H1 (cell line): ENCODE results near the gene PDCD5. TPM values are rescaled to one million over a fixed set of nuclear protein-coding genes. Genes with fewer than 3 reads are reported as not detected.

Source experiments
- CTCF ChIA-PET: fragments of 300-600 bp; sonication (Branson Sonifier 250); formaldehyde crosslinking; loops from one replicate; lab custom pipeline; 2021; ENCODE audit not compliant: partially characterized antibody; lab: Charles Lee
- POLR2A ChIA-PET: fragments of 300-600 bp; sonication (Branson Sonifier 250); formaldehyde crosslinking; loops from one replicate; lab custom pipeline; 2021; ENCODE audit warnings: inconsistent platforms; ENCODE audit not compliant: partially characterized antibody; lab: Charles Lee
- DNase-seq, 2 experiments: peaks; one replicate each; pipeline versions ENCODE4 v3.0.0 to v3.0.0-alpha.2; 2010 to 2022; ENCODE audit warnings: low spot score in 2 of 2, low read depth in 1 of 2, mixed read lengths in 1 of 2
- FAIRE-seq: peaks from 2 replicates; lab custom pipeline; 2011; peaks lifted over from hg19 to GRCh38; lab: Jason Lieb, UNC
- H2AFZ ChIP-seq: 2 replicates; pipeline ENCODE4 v1.8.1; 2012; ENCODE audit warnings: low read length, inconsistent platforms
- H2AK5ac ChIP-seq: 2 replicates; pipeline ENCODE4 v1.6.1; 2013; ENCODE audit warnings: low read depth, low read length
- H2BK120ac ChIP-seq: replicated peaks from 2 replicates; pipeline ENCODE3; 2013; ENCODE audit warnings: low read depth, low read length, inconsistent platforms
- H2BK12ac ChIP-seq: 2 replicates; pipeline ENCODE4 v1.6.1; 2013; ENCODE audit warnings: low read depth, low read length
- H2BK15ac ChIP-seq: 2 replicates; pipeline ENCODE4 v1.6.1; 2013; ENCODE audit warnings: low read length
- H2BK20ac ChIP-seq: 2 replicates; pipeline ENCODE4 v1.6.1; 2013; ENCODE audit warnings: low read length
- H2BK5ac ChIP-seq: 2 replicates; pipeline ENCODE4 v1.6.1; 2013; ENCODE audit warnings: low read depth, low read length
- H3K14ac ChIP-seq: 2 replicates; pipeline ENCODE4 v1.6.1; 2013; ENCODE audit warnings: inconsistent platforms; ENCODE audit not compliant: insufficient read length
- H3K18ac ChIP-seq: 2 replicates; pipeline ENCODE4 v1.6.1; 2013; ENCODE audit warnings: low read length; ENCODE audit errors: extremely low read depth
- H3K23ac ChIP-seq: 2 replicates; pipeline ENCODE4 v1.6.1; 2013; ENCODE audit warnings: inconsistent platforms; ENCODE audit not compliant: insufficient read length
- H3K23me2 ChIP-seq: 2 replicates; pipeline ENCODE4 v1.6.1; 2013; ENCODE audit warnings: low read depth, low read length
- H3K27ac ChIP-seq: 2 replicates; pipeline ENCODE4 v1.6.1; 2011; ENCODE audit warnings: low read depth, low read length, inconsistent platforms
- H3K27me3 ChIP-seq, 4 experiments: replicated peaks in 1 of 4; 1 replicate in 1 of 4; 2 replicates in 3 of 4; pipeline versions ENCODE4 v1.6.1 to v1.8.1; 2011 to 2013; ENCODE audit warnings: low read length in 3 of 4, mild to moderate bottlenecking in 3 of 4, inconsistent platforms in 2 of 4, mixed read lengths in 2 of 4, moderate library complexity in 1 of 4; ENCODE audit not compliant: control insufficient read depth in 3 of 4, insufficient read depth in 3 of 4; ENCODE audit errors: extremely low read depth in 1 of 4
- H3K36me3 ChIP-seq, 4 experiments: 2 replicates each; pipeline versions ENCODE4 v1.6.1 to v1.8.1; 2011 to 2013; ENCODE audit warnings: mild to moderate bottlenecking in 4 of 4, low read length in 3 of 4, moderate library complexity in 2 of 4, control low read depth in 1 of 4, inconsistent platforms in 1 of 4; ENCODE audit not compliant: insufficient read depth in 4 of 4, control insufficient read depth in 2 of 4
- H3K4ac ChIP-seq: replicated peaks from 2 replicates; pipeline ENCODE3; 2013; ENCODE audit warnings: low read length, low read depth, mixed read lengths, inconsistent platforms; ENCODE audit not compliant: insufficient read length
- H3K4me1 ChIP-seq, 4 experiments: replicated peaks in 1 of 4; 1 replicate in 1 of 4; 2 replicates in 3 of 4; pipeline versions ENCODE4 v1.6.1 to v1.8.1; 2011 to 2013; ENCODE audit warnings: low read length in 3 of 4, inconsistent platforms in 2 of 4, mixed read lengths in 1 of 4; ENCODE audit not compliant: insufficient read depth in 4 of 4, control insufficient read depth in 3 of 4
- H3K4me2 ChIP-seq, 2 experiments: 2 replicates each; pipeline versions ENCODE4 v1.6.1 to v1.8.1; 2011 to 2013; ENCODE audit warnings: low read depth in 2 of 2, low read length in 2 of 2, control low read depth in 1 of 2, inconsistent platforms in 1 of 2, mild to moderate bottlenecking in 1 of 2; ENCODE audit not compliant: insufficient read depth in 1 of 2
- H3K4me3 ChIP-seq, 4 experiments: fragments of 200-600, 300-600 bp in 1 of 4; sonication (generic), shearing (Covaris generic), sonication (Bioruptor Twin) in 1 of 4; 2 replicates each; pipeline versions ENCODE4 v1.5.1 to v1.8.1; 2011 to 2016; ENCODE audit warnings: low read length in 4 of 4, low read depth in 3 of 4, control low read depth in 2 of 4, inconsistent platforms in 2 of 4, mild to moderate bottlenecking in 2 of 4, mixed read lengths in 1 of 4, moderate library complexity in 1 of 4; ENCODE audit not compliant: insufficient read depth in 2 of 4; ENCODE audit errors: extremely low read depth in 1 of 4
- H3K56ac ChIP-seq: replicated peaks from 2 replicates; pipeline ENCODE3; 2013; ENCODE audit warnings: low read depth, mild to moderate bottlenecking, mixed read lengths, low read length, inconsistent platforms; ENCODE audit not compliant: insufficient read length
- H3K79me1 ChIP-seq: 2 replicates; pipeline ENCODE4 v1.6.1; 2013; ENCODE audit warnings: low read depth, low read length, control low read depth
- H3K79me2 ChIP-seq, 2 experiments: 2 replicates each; pipeline versions ENCODE4 v1.6.1 to v1.8.1; 2012 to 2013; ENCODE audit warnings: low read length in 2 of 2, mild to moderate bottlenecking in 2 of 2, inconsistent platforms in 1 of 2; ENCODE audit not compliant: insufficient read depth in 2 of 2, control insufficient read depth in 1 of 2
- H3K9ac ChIP-seq, 4 experiments: replicated peaks in 1 of 4; 1 replicate in 1 of 4; 2 replicates in 3 of 4; pipeline versions ENCODE4 v1.6.1 to v1.8.1; 2011 to 2013; ENCODE audit warnings: low read depth in 3 of 4, low read length in 3 of 4, control low read depth in 2 of 4, mild to moderate bottlenecking in 2 of 4, moderate library complexity in 2 of 4, inconsistent platforms in 1 of 4; ENCODE audit errors: extremely low read depth in 1 of 4
- H3K9me3 ChIP-seq, 2 experiments: 2 replicates each; pipeline versions ENCODE4 v1.6.1 to v1.8.1; 2012 to 2013; ENCODE audit warnings: mild to moderate bottlenecking in 2 of 2, moderate library complexity in 2 of 2, control low read depth in 1 of 2, inconsistent platforms in 1 of 2, low read depth in 1 of 2, low read length in 1 of 2, mixed read lengths in 1 of 2; ENCODE audit not compliant: insufficient read depth in 2 of 2
- H4K20me1 ChIP-seq, 2 experiments: replicated peaks in 1 of 2; 2 replicates each; pipeline versions ENCODE3 to v1.8.1; 2011 to 2013; ENCODE audit warnings: inconsistent platforms in 2 of 2, low read length in 2 of 2, mild to moderate bottlenecking in 1 of 2; ENCODE audit not compliant: insufficient read depth in 2 of 2, control insufficient read depth in 1 of 2
- H4K5ac ChIP-seq: 2 replicates; pipeline ENCODE4 v1.6.1; 2013; ENCODE audit warnings: low read length, low read depth, mixed read lengths, inconsistent platforms; ENCODE audit not compliant: insufficient read length
- H4K8ac ChIP-seq: 2 replicates; pipeline ENCODE4 v1.8.0; 2013; ENCODE audit warnings: mild to moderate bottlenecking, moderate library complexity, low read length, inconsistent platforms; ENCODE audit not compliant: insufficient read depth; ENCODE audit errors: extremely low read depth
- H4K91ac ChIP-seq: replicated peaks from 2 replicates; pipeline ENCODE3; 2013; ENCODE audit warnings: low read length, mixed read lengths, inconsistent platforms; ENCODE audit not compliant: insufficient read length
- BRCA1 ChIP-seq: IDR thresholded peaks from 2 replicates; pipeline ENCODE4 v1.6.1; 2012; ENCODE audit warnings: low read depth, low read length, improper control_type of control experiment
- CBX8 ChIP-seq: fragments of 300-800, 300-1000 bp; sonication (generic); IDR thresholded peaks from 2 replicates; pipeline ENCODE4 v1.7.1; 2016; ENCODE audit warnings: low read depth, low read length, borderline replicate concordance
- CREB1 ChIP-seq: IDR thresholded peaks from 2 replicates; pipeline ENCODE4 v1.6.1; 2012; ENCODE audit warnings: inconsistent platforms
- GTF2F1 ChIP-seq: IDR thresholded peaks from 2 replicates; pipeline ENCODE4 v1.6.1; 2012; ENCODE audit warnings: low read depth, low read length, improper control_type of control experiment, borderline replicate concordance
- JUND ChIP-seq: IDR thresholded peaks from 2 replicates; pipeline ENCODE4 v1.6.1; 2011; ENCODE audit warnings: mild to moderate bottlenecking, improper control_type of control experiment, low read length
- MAFK ChIP-seq: IDR thresholded peaks from 2 replicates; pipeline ENCODE4 v1.6.1; 2012; ENCODE audit warnings: low read depth, mild to moderate bottlenecking, improper control_type of control experiment, low read length
- SRF ChIP-seq: IDR thresholded peaks from 2 replicates; pipeline ENCODE4 v1.6.1; 2011; ENCODE audit warnings: mild to moderate bottlenecking, low read depth, low read length, moderate library complexity
- TAF7 ChIP-seq: optimal IDR thresholded peaks from 2 replicates; pipeline ENCODE3; 2011; ENCODE audit warnings: low read depth, mild to moderate bottlenecking, inconsistent platforms, low read length, moderate library complexity, borderline replicate concordance
- YY1 ChIP-seq: IDR thresholded peaks from 2 replicates; pipeline ENCODE4 v1.6.1; 2011; ENCODE audit warnings: low read depth, mild to moderate bottlenecking, low read length
- WGBS, 2 experiments: shearing (Covaris generic) in 1 of 2; methylation state at CpG; one replicate each; pipeline versions ENCODE4 v1.1.6 to v1.1.7; 2013 to 2015; ENCODE audit warnings: low lambda C conversion rate in 2 of 2, mixed read lengths in 2 of 2, inconsistent platforms in 1 of 2, low coverage in 1 of 2, missing lambda C conversion rate in 1 of 2; ENCODE audit not compliant: insufficient replicate concordance in 2 of 2, insufficient coverage in 1 of 2, insufficient read length in 1 of 2; ENCODE audit errors: extremely low coverage in 1 of 2, missing lambda C conversion rate in 1 of 2; 5-methylcytosine and 5-hydroxymethylcytosine counted together
- polyA plus RNA-seq, 7 experiments: library from polyadenylated mRNA; depleted of rRNA in 3 of 7; stranded (reverse) in 5 of 7; unstranded in 2 of 7; fragments of >200 nt in 5 of 7; fragments of 200-250 nt in 2 of 7; gene quantifications; 1 replicate in 5 of 7; 2 replicates in 1 of 7; 4 replicates in 1 of 7; pipeline versions ENCODE4 v1.2.1 to v1.2.3, GENCODE V29; 2011 to 2013; ENCODE audit warnings: missing spikeins in 2 of 7, mixed read lengths in 2 of 7
- total RNA-seq: library from RNA; stranded (reverse); fragmentation: NEBNext Ultra II Directional; extraction: Animal tissue kit (Norgen Biotek cat#: 25700); gene quantifications from 2 replicates; pipeline ENCODE4 v1.2.1, GENCODE V29; 2021
- TF ChIP-seq, protein P1 (sequence below): IDR thresholded peaks from 2 replicates; pipeline ENCODE4 v1.6.1; 2011; ENCODE audit warnings: low read length, improper control_type of control experiment
- TF ChIP-seq, protein P2 (sequence below): IDR thresholded peaks from 2 replicates; pipeline ENCODE4 v1.6.1; 2012; ENCODE audit warnings: inconsistent platforms

The PDCD5 gene
- total and polyA plus RNA-seq, 2 of the 8 experiments (the other 6 are each of a cell fraction or from before 2014, with no cell fraction given): 43.2 to 98.8 TPM

DNA sequence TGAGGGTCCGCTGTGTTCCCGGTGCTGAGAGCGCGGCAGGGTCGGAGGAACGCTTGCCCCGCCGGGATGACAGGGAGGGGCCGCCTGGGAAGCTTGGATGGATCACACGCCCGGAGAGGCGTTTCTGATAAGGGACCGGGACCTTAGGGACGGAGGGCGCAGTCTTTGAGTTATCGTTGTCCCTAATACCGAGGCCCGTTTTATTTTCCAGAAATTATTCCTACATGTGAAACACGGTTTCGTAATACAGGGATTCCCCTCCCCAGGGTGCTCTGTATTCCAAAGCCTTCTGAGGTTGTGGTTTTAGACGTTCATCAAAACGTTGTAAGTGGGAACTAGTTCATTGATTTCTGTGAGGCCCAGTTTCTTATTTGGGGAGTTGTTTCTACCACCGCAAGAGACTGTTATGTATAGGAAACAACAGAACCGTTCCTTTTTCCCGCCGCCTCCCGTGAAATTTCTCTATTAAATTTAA lies 752 bp downstream of the PDCD5 start:
- CTCF ChIA-PET: interaction anchor here (0.6 to 1.3 kb wide), 2 partner anchors 12 to 19 kb away, joined by 3 to 4 read pairs; no protein-coding TSS in a partner anchor
- 12% methylated on average over 27 of the region's 27 CpGs; no CpG with 5 or more reads in 1 of the 2 experiments for WGBS, 2 experiments
- TF ChIP-seq CBX8: no peak
- TF ChIP-seq JUND: no peak
- no peak for TF ChIP-seq YY1
- TF ChIP-seq MAFK: no peak
- no peak for TF ChIP-seq TAF7
- no peak for TF ChIP-seq CREB1
- TF ChIP-seq, protein P1, sequence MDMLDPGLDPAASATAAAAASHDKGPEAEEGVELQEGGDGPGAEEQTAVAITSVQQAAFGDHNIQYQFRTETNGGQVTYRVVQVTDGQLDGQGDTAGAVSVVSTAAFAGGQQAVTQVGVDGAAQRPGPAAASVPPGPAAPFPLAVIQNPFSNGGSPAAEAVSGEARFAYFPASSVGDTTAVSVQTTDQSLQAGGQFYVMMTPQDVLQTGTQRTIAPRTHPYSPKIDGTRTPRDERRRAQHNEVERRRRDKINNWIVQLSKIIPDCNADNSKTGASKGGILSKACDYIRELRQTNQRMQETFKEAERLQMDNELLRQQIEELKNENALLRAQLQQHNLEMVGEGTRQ: no peak
- TF ChIP-seq BRCA1: no peak
- no peak for TF ChIP-seq SRF
- TF ChIP-seq GTF2F1: no peak
- TF ChIP-seq, protein P2, sequence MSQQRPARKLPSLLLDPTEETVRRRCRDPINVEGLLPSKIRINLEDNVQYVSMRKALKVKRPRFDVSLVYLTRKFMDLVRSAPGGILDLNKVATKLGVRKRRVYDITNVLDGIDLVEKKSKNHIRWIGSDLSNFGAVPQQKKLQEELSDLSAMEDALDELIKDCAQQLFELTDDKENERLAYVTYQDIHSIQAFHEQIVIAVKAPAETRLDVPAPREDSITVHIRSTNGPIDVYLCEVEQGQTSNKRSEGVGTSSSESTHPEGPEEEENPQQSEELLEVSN: no peak

More for the DNA sequence above, 752 bp downstream of the PDCD5 start:
- H3K23ac ChIP-seq: no peak overlapping the region
- no peak overlapping the region for H2BK20ac ChIP-seq
- H3K4me3 ChIP-seq: peak overlapping the region; percentile 70 to 92 (median 83)
- no peak overlapping the region for H2BK15ac ChIP-seq
- peak overlapping the region; percentile 95; the same call in 1 of the 2 replicates for H4K8ac ChIP-seq
- H3K4me2 ChIP-seq: peak overlapping the region; percentile 78 to 87
- FAIRE-seq: no peak
- no peak overlapping the region; the same call in 1 of the 2 replicates for H3K18ac ChIP-seq
- H3K79me2 ChIP-seq: peaks cover 0 to 9% of the 10 kb centered on the region in 2 experiments; a peak in 1 of 4 replicates
- H3K4me1 ChIP-seq: peaks cover 0 to 6% (median 0%) of the 10 kb centered on the region in 4 experiments; a peak in 2 of 7 replicates
- no peak overlapping the region for H3K56ac ChIP-seq
- H3K36me3 ChIP-seq: peaks cover 6 to 28% (median 17%) of the 10 kb centered on the region in 4 experiments
- no peak overlapping the region for H3K14ac ChIP-seq
- POLR2A ChIA-PET: interaction anchor here (0.6 to 2.3 kb wide), 3 partner anchors 10 to 729 kb away, joined by 3 to 10 read pairs (median 3); no protein-coding TSS in a partner anchor
- peak overlapping the region; percentile 70; the same call in 1 of the 2 replicates for H3K27ac ChIP-seq
- DNase-seq: peak in 1 of 2 experiments; percentile 54
- no peak overlapping the region for H2BK5ac ChIP-seq
- H2AFZ ChIP-seq: peak overlapping the region; percentile 4; the same call in 1 of the 2 replicates
- H4K20me1 ChIP-seq: peaks cover 0 to 5% of the 10 kb centered on the region in 2 experiments
- H3K9me3 ChIP-seq: no peaks in the 10 kb centered on the region
- peaks cover 0 to 2% (median 0%) of the 10 kb centered on the region in 4 experiments; a peak in 3 of 7 replicates for H3K27me3 ChIP-seq
- no peak overlapping the region for H2BK12ac ChIP-seq
- no peak overlapping the region for H4K91ac ChIP-seq
- H3K79me1 ChIP-seq: no peaks in the 10 kb centered on the region
- H3K9ac ChIP-seq: peak overlapping the region; percentile 37 to 75 (median 66)
- H4K5ac ChIP-seq: no peak overlapping the region
- H2AK5ac ChIP-seq: no peak overlapping the region
- peaks cover 7% of the 10 kb centered on the region; the same call in 1 of the 2 replicates for H3K23me2 ChIP-seq
- no peak overlapping the region for H2BK120ac ChIP-seq
- no peak overlapping the region for H3K4ac ChIP-seq
